HS-5 (cell line): Measurements from ENCODE around the gene MACROD2.
A peak's percentile ranks its signal among the peaks of the same experiment; 100 is the strongest.

Source experiments
- DNase-seq: peaks from one replicate; pipeline ENCODE4 v3.0.0-alpha.2; 2012; ENCODE audit warnings: low read depth

The MACROD2 gene

GRCh38 chr20:15278041-15278440, 1282.7 kb downstream of the MACROD2 start:
- DNase-seq, result peak; percentile 26

GRCh38 chr20:15287329-15287728, 1292.0 kb downstream of the MACROD2 start:
- DNase-seq, result no peak

DNA sequence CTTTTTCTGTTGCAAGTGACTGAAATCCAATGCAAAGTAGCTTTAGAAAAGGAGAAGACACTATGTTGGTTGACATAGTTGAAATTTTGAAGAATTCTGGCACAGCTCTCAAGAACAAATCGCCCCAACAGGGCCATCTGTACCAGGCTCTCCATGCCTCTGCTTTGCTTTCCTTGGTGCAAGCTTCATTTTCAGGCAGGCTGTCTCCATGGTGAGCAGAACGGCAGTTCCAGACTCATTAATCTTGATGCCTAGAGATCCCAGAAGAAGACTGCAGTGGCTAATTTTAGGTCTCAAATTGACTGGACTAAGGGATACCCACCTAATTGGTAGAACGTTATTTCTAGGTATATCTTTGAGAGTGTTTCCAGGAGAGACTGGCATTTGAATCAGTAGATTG, 1292.8 kb downstream of the MACROD2 start:
- no peak for DNase-seq

DNA sequence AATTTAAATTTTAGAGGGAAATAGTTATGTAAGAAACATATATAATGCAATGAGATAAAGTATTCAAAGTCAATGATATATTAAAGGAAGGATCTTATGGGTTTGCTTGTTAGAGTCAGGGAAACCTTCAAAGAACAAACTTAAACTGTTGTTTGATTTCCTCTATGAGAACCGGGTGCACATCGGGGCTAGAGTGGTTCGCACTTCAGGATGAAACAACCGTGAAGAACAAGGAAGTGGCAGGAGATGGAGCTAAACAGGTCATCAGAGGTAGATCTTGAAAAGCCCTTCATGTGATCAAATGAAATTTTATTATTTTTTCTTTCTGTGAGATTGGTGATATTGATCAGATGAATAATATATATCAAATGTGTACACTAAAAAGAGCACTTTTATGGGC, 1294.0 kb downstream of the MACROD2 start:
- no peak for DNase-seq

GRCh38 chr20:15292405-15292804, 1297.1 kb downstream of the MACROD2 start:
- no peak for DNase-seq

- no peak for DNase-seq
Measured at GRCh38 chr20:15296422-15296821, 1301.1 kb downstream of the MACROD2 start.

- no peak for DNase-seq
Measured at GRCh38 chr20:15297059-15297875, 1302.0 kb downstream of the MACROD2 start.

- no peak for DNase-seq
Measured at GRCh38 chr20:15302075-15302474, 1306.8 kb downstream of the MACROD2 start.

DNA sequence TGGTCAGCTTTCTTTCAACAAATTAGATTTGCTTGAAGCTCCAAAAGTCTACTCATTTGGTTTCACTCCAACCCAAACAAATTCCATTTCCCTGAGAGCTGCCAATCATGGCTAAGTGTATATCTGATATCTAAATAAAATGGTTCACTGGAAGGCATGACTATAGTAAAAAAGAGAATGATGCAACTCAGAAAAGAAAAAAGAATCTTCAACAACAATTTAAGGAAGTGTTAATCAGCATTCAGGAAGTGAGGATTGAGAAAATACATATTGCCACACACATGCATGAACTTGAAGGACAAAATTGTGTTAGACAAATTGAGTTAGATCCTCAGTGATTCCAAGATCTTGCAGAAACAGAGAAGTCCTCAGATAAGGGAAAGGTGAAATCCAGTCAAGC, 1315.0 kb downstream of the MACROD2 start:
- no peak for DNase-seq

- no peak for DNase-seq
Measured at GRCh38 chr20:15316556-15316955, 1321.2 kb downstream of the MACROD2 start.

DNA sequence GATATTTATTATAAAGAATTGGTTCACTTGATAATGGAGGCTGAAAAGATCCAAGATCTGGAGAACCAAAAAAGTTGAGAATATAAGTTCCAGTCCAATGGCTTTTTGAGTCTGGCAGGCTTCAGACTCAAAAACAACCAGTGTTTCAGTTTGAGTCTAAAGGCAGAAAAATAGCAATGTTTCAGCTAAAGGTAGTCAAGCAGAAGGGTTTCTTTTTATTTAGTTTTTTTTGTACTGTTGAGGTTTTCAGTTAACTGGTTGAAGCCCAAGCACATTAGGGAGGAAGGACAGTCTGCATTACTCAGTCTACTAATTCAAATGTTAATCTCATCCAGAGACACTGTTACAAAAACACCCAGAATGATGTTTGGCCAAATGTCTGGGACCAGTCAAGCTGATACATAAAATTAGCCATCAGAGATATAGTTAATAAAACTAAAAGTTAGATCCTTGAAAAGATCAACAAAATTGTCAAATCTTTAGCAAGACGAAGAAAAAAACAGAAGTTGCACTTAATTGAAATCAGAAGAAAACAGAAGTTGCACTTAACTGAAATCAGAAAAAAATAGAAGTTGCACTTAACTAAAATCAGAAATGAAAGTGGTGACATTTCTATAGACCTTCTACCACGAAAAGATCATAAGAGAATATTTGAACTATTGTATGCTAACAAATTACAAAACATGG, 1322.4 kb downstream of the MACROD2 start:
- no peak for DNase-seq

GRCh38 chr20:15318682-15319081, 1323.4 kb downstream of the MACROD2 start:
- DNase-seq, result no peak

- no peak for DNase-seq
Measured at GRCh38 chr20:15319439-15319838, 1324.1 kb downstream of the MACROD2 start.

DNA sequence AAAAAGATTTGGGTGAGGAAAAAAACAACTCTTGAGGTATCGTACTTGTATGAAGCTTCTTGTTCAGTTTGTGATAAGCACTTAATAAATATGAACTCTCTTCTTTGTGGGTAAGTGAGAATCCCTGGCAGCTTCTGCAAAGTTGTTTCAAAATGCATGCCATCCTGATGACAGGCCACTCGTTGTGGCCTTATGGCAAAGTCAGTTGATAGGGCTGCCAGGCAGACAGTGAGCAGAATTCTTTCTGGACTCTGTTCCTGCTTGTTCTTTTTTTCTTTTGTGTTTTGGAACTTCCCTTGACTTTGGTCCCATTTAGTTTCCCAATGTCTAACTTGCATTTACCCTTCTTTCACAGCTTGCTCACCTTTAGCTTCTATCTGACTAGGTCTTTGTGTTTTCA, 1325.6 kb downstream of the MACROD2 start:
- no peak for DNase-seq

- no peak for DNase-seq
Measured at GRCh38 chr20:15327123-15327522, 1331.8 kb downstream of the MACROD2 start.

GRCh38 chr20:15328084-15328483, 1332.8 kb downstream of the MACROD2 start:
- no peak for DNase-seq

DNA sequence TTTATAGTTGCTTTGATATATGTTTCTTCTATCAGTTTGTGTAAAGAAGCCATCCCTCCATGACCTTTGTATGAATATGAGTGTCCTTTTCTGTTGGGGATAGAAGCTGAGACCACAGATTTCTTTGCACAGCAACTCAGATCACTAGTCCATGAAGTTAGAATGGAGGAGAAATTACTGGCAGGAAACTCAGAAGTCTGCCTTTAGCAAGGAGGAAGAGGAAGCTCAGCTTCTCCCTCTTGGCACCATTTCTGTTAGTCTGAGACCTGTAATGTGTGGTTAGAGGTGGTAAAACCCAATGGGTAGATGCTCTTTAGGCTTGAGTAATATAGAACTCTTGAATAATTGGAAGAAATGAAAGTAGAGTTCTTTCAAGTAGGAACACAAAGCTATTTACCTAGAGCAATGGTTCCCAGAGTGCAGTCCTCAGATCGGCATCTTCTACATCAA, 1337.4 kb downstream of the MACROD2 start:
- no peak for DNase-seq

DNA sequence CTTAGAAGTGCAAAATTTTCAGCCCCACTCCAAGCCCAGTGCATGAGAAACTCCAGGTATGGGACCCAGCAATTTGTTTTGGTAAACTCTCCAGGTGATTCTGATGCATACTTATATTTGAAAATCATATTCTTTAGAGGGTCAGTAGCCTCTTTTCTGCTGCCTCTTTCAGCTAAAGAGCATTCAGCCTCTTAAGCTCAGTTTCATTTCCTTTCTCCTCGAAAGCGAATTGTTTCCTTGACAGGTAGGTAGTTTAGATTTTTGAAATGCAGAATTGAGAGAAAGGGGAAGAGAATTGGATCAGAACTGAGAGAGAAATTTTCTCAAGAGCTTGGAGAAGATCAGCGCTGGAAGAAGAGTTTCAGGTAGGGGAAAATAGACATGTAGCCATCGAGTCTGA, 1337.9 kb downstream of the MACROD2 start:
- no peak for DNase-seq

DNA sequence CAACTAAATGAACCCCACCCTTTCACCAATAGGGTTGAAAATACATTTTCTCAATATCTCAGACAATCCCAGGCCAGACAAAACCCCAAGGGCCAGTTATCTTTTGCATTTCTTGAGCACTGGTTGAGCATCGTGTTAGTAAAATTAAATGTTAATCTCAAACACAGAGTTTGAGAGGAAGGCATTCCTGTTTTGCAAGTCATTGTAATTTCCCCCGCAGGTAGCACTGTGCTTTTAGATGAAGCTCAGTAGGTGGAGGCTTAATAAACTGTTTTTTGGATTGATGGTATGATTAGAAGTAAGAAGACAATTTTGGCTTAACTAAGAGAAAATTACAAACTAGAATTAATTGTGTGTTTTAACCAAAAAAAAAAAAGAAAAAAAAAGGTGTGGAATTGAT, 1340.7 kb downstream of the MACROD2 start:
- no peak for DNase-seq

DNA sequence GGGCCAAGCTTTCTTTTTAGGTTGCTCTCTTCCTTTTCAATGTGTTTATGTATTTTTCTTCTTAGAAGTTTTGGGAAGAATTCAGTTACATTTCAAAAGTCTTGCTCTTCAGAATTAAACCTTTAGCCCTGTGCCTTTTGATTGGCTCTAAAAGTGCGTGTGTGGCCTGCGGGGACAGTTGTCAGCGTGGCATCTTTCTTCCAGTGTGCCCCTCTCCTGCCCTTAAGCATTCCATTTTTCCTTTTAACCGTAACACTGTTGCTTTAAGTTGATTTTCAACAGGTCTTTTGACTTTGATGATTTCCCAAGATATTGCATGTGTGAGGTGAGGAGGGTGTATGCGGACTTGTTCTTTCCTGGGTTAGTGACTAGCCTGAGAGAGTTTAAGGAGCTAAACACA, 1341.2 kb downstream of the MACROD2 start:
- DNase-seq, result no peak

GRCh38 chr20:15339264-15339663, 1343.9 kb downstream of the MACROD2 start:
- DNase-seq, result no peak

- no peak for DNase-seq
Measured at GRCh38 chr20:15342991-15343523, 1347.7 kb downstream of the MACROD2 start.

- DNase-seq, result no peak
Measured at GRCh38 chr20:15345287-15345686, 1350.0 kb downstream of the MACROD2 start.
